NCI-H187 (cell line): ENCODE data around the gene EEF2K.

Source experiments
- DNase-seq, 2 experiments: peaks; one replicate each; lab custom pipeline; 2025; lab: John Stamatoyannopoulos, UW

EEF2K gene

DNA sequence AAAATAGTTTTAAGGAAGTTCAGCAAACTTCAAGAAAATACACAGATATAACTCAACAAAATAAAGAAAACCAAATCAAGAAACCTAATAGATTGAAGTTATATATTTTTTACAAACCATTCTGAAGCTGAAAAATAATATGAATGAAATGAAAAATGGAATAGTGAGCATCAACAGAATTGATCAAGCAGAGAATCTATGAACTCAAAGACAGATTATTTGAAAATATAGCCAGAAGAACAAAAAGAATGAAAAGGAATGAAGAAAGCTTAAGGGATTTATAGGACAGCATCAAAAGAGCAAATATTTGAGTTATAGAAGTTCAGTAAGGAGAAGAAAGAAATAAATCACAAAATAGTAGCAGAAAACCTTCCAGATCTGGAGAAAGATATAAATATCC, 130.5 kb downstream of the EEF2K start:
- DNase-seq: no peak

DNA sequence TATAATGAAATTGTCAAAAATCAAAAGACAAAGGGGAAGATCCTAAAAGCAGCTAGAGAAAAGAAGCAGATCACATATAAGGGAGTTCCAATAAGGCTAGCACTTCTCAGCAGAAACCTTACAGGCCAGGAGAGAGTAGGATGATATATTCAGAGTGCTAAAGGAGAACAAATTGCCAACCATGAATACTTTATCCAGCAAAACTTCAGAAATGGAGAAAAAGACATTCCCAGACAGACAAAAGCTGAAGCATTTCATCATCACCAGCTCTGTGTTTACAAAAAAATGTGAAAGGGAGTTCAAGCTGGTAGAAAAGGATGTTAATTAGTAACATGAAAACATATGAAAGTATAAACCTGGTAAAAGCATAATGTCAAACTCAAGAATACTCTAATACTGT, 131.0 kb downstream of the EEF2K start:
- DNase-seq: no peak

DNA sequence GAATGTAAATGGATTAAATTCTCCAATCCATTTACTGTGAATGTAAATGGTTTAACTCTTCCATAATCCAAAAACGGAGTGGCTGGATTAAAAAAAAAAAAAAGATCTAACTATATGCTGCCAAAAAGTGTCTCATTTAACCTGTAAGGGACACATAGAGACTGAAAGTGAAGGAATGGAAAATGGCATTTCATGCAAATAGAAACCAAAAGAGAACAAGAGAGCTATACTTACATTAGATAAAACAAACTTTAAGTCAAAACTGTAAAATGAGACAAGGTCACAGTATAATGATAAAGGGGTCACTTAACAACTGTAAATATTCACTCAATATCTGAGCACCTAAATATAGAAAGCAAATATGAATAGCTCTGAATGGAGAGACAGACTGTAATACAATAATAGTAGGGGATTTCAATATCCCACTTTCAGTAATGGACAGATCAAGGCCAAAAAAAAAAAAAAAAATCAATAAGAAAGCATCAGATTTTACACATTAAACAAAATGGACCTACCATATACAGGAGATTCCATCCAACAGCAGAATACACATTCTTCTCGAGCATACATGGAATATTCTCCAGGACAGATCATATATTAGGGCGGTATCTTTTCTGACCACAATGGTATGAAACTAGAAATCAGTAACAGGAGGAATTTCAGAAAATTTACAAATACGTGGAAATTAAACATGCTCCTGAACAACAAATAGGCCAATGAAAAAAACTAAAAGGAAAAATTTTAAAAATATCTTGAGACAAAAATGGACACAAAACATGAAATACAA, 132.0 kb downstream of the EEF2K start:
- DNase-seq: no peak
